Measurements from ENCODE around the gene APEX1. TPM values are rescaled to one million over a fixed set of nuclear protein-coding genes. Genes with fewer than 3 reads are reported as not detected.

The APEX1 gene
- polyA plus RNA-seq: 143 TPM

DNA sequence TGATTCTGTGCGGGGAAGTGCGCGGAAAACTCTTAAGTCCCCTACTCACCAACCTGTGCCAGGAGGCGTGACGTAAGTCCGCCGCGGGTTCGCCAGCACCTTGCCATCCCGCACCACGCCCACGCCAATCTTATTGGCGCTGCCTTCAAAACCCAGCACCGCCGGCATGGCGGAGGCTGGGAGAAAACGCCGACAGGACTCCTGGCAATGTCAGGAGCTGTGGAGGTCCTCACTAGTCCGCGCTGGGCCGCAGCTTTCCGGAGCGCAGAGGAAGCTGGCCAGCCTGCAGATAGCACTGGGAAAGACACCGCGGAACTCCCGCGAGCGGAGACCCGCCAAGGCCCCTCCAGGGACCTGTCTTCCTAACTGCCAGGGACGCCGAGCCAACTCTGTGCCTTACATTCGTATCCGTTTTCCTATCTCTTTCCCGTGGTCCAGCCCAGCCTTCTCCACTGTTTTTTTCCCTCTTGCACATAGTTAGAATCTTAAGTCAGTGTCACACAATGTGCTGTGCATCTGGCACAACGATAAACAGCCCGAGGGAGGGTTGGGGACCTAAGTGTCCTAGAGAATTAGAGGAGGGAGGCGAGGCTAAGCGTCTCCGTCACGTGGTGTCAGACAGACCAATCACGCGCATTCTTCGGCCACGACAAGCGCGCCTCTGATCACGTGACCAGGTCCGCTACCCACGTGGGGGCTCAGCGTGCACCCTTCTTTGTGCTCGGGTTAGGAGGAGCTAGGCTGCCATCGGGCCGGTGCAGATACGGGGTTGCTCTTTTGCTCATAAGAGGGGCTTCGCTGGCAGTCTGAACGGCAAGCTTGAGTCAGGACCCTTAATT is at the start of gene APEX1, which contains the start of gene OSGEP:
APEX1 (plus strand) TSS at position 711 of the 839 bp plus-strand sequence. CDS start 420 bp downstream, outside the sequence.
OSGEP (minus strand) TSS at position 297 of the 839 bp plus-strand sequence; CDS start at position 168, 129 bp downstream.
- Mint-ChIP-seq H3K9me3 (no peaks in the 10 kb centered on the region), H3K4me1 (peaks cover 0 to 27% (median 10%) of the 10 kb centered on the region in 3 donors), H3K36me3 (peaks cover 4% of the 10 kb centered on the region), H3K4me3 (no peak within 1 kb of the TSS), H3K27me3 (no peaks in the 10 kb centered on the region), H3K27ac (no peak within 1 kb of the TSS)

DNA sequence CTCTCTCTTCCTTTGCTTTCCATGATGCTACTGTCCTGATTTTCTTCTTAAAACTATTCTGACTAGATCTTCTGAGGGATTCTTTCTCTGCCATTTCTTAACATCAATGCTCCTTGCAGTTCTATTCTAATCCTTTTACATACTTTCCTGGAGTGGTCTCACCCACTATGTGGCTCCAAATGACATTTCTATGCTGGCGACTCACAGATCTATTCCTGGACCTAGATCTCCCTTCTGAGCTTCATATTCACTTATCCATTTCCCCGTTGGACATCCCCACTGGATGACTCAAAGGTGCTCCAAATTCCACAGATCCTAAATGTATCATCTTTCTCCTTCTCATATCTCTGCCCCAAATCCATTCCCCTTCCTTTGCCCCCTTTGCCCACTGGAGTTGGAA is 45.8 kb upstream of the APEX1 start:
- Mint-ChIP-seq H3K9me3 (no peaks in the 10 kb centered on the region), H3K27me3 (no peaks in the 10 kb centered on the region), H3K4me1 (peaks cover 25 to 46% (median 31%) of the 10 kb centered on the region in 3 donors), H3K36me3 (peaks cover 4% of the 10 kb centered on the region), H3K27ac (peak overlapping the region; percentile 5 to 25 (median 8)), H3K4me3 (peak overlapping the region in 1 of 4 donors; percentile 30)

DNA sequence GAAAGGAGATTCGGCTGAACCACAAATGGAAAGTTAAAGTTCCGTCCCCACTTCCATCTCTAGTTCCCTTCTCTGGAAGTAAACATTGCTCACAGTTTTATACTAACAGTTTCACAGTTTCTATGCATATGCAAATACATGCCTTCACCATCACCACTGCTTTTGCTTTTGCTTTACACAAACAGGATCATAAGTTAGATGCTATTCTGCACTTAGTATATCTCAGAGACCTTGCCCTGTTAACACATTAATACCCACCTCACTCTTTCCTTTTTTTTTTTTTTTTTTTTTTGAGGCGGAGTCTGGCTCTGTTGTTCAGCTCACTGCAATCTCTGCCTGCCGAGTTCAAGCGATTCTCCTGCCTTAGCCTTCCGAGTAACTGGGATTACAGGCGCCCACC is 42.6 kb upstream of the APEX1 start:
- no peaks in the 10 kb centered on the region for H3K9me3 Mint-ChIP-seq
- H3K36me3 Mint-ChIP-seq: peaks cover 4% of the 10 kb centered on the region
- peak overlapping the region; percentile 95 to 99 (median 98) for H3K4me3 Mint-ChIP-seq
- H3K27ac Mint-ChIP-seq: peak overlapping the region; percentile 69 to 97 (median 96)
- no peaks in the 10 kb centered on the region for H3K27me3 Mint-ChIP-seq
- peaks cover 26 to 45% (median 33%) of the 10 kb centered on the region in 3 donors for H3K4me1 Mint-ChIP-seq

DNA sequence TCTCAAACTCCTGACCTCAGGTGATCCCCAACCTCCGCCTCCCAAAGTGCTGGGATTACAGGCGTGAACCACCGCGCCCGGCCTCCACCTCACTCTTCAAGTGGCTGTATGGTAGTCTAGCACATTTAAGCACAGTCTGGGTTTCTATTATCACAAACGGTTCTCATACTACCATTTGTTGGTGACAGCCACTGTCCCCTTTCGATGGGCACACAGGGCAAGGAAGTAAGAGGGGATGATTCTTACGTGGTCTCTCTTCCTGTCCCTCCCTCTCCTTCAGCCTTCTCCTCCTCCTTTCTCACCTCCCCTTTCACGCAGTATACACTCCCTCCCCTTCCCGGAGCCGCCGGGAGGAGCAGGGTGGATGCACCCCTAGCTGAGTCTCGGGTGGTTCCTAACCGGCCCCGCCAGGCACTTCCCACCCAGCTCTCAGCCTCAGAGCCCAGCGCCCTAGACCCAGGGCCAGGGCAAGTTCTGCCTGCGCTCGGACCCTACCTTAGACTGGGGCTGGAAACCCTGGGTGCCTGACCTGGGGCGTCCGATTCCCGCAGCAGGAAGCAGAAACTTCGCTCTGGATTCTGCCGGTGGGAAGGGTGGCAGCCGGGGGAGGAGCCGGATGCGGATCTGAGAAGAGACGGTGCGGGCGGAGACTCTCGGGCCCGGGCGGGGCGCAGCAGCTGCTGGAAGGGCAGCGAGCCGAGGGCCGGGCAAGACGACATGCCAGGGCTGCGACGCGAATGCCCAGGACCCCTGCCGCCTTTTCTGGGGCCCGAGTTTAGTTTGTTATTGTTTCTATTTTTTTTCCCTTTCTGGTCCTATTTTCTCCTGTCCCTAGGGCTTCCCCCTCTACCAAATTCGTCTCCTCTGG is 41.9 kb upstream of the APEX1 start, which contains the start of gene TEP1:
TEP1 (minus strand) TSS at position 626 of the 868 bp plus-strand sequence. CDS start 5,062 bp downstream, outside the sequence.
- peaks cover 26 to 42% (median 27%) of the 10 kb centered on the region in 3 donors for H3K4me1 Mint-ChIP-seq
- H3K4me3 Mint-ChIP-seq: peak within 1 kb of the TSS; percentile 95 to 99 (median 98)
- peak within 1 kb of the TSS; percentile 69 to 97 (median 96) for H3K27ac Mint-ChIP-seq
- H3K36me3 Mint-ChIP-seq: peaks cover 4% of the 10 kb centered on the region
- no peaks in the 10 kb centered on the region for H3K9me3 Mint-ChIP-seq
- H3K27me3 Mint-ChIP-seq: no peaks in the 10 kb centered on the region

DNA sequence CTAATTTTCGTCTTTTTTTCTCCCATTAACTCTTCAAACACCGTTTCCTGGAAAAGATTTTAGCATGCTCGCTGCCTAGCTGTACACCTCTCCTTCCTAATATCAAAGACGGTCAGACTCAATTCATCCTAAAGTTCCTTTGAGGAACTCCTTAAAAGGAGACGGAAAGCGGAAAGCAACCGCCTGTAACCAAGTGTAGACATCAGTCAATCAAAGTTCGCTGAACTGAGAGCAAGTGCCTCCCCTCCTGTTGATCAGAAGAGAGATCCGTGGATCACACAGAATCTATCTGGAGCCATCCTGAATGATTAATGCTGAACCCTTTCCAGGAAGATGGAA is 41.3 kb upstream of the APEX1 start:
- Mint-ChIP-seq H3K4me3 (peak overlapping the region; percentile 95 to 99 (median 98)), H3K4me1 (peaks cover 26 to 38% (median 27%) of the 10 kb centered on the region in 3 donors), H3K27me3 (no peaks in the 10 kb centered on the region), H3K9me3 (no peaks in the 10 kb centered on the region), H3K27ac (peak overlapping the region; percentile 69 to 97 (median 96)), H3K36me3 (peaks cover 4% of the 10 kb centered on the region)

DNA sequence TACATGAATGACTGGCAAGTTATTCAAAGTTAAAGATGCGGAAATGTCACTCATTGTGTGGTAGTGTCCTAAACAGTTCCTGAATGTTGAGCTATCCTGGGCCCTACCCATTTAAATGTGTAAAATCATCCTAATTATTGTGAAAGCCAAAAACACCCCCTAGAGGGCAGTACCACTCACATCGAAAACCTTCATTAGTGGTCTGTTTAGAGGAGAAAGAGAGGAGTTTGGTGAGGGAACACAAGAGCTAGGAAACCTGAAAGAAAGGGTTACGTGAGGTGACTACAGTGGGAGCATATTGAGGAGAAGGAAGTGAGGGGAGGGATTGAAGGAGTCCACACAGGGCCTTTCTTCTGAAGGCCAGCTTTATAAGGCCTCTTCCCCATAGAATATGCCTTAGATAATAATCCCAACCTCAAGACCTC is 39.2 kb upstream of the APEX1 start:
- Mint-ChIP-seq H3K9me3 (no peaks in the 10 kb centered on the region), H3K36me3 (peaks cover 4% of the 10 kb centered on the region), H3K4me3 (peak overlapping the region in 3 of 4 donors; percentile 13 to 31 (median 28)), H3K27ac (peak overlapping the region; percentile 1 to 82 (median 68)), H3K27me3 (no peaks in the 10 kb centered on the region), H3K4me1 (peaks cover 19 to 32% (median 25%) of the 10 kb centered on the region in 3 donors)

DNA sequence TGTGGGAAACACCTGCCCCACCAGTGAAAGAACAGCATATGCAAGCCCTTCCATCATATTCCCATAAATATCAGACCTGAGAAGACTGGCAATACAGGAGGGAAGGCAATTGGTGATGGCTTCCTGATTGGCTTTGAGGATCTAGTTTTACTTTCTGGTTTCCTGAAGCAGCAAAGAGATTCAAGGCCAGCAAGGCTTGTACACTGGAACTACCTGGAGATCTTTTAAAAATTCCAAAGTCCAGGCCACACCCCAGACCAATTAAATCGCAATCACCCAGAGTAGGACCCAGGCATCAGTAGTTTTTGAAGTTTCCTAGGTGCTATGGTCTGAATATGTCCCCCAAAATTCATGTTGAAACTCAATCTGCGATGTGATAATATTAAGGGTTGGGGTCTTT is 38.8 kb upstream of the APEX1 start:
- Mint-ChIP-seq H3K9me3 (no peaks in the 10 kb centered on the region), H3K27me3 (no peaks in the 10 kb centered on the region), H3K36me3 (peaks cover under 1% of the 10 kb centered on the region), H3K4me1 (peaks cover 16 to 29% (median 21%) of the 10 kb centered on the region in 3 donors), H3K27ac (peak overlapping the region; percentile 1 to 82 (median 68)), H3K4me3 (no peak overlapping the region)

DNA sequence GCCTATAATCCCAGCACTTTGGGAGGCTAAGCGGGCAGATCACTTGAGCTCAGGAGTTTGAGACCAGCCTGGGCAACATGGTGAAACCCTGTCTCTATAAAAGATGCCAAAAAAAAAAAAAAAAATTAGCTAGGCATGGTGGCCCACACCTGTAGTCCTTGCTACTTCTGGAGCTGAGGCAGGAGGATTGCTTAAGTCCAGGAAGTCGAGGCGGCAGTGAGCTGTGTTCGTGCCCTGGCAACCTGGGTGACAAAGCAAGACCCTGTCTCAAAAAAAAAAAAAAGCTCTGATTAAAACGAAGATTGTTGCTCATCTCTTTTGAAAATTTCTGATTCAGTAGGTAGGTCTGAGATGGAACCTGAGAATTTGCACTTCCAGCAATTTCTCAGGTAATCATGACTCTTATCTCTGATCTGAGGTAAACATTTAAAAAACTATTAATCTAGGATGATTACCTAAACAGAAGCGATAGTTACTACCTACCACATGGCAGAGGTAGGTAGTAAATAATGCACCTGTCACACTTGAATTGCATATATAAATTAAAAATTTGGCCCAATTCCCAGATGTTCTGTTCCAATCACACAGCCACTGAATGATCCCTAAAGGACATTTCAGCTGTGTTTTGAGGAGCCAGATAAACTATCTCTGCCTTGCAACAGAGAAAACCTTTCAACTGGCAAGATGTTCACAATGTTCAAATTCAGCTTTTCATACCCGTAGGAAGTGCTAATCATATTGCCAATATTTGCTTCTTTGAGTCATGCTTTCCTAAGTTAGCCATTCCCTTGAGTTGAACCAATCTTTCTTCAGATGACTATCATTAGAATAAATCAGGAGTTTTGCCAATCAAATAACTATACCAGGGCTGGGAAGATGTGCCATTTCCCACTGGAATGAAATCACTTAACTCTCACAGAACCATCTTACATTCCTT is 37.5 kb upstream of the APEX1 start:
- no peaks in the 10 kb centered on the region for H3K9me3 Mint-ChIP-seq
- peaks cover 8 to 21% (median 13%) of the 10 kb centered on the region in 3 donors for H3K4me1 Mint-ChIP-seq
- no peaks in the 10 kb centered on the region for H3K36me3 Mint-ChIP-seq
- peak overlapping the region in 1 of 4 donors; percentile 27 for H3K4me3 Mint-ChIP-seq
- H3K27me3 Mint-ChIP-seq: no peaks in the 10 kb centered on the region
- no peak overlapping the region for H3K27ac Mint-ChIP-seq

DNA sequence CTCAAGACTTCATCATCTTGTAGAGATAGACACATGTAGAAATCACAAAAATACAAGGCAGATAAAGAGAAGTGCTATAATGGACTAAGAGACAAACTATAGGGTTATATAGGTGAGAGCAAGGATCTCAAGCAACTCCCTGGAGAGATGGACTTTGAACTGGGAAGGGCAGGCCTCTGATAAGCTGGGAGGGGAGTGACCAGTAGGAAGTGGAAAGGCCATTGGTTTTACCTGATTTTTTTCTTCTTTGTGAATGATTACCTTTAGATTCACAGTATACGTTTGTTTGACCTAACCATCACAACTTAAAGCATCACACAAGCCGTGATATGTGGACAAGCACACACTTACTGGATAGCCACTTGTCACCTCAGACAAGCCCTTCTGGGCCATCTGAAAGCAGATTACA is 36.5 kb upstream of the APEX1 start:
- H3K27ac Mint-ChIP-seq: no peak overlapping the region
- no peak overlapping the region for H3K4me3 Mint-ChIP-seq
- H3K4me1 Mint-ChIP-seq: peaks cover 8 to 21% (median 13%) of the 10 kb centered on the region in 3 donors
- H3K9me3 Mint-ChIP-seq: no peaks in the 10 kb centered on the region
- H3K27me3 Mint-ChIP-seq: no peaks in the 10 kb centered on the region
- H3K36me3 Mint-ChIP-seq: no peaks in the 10 kb centered on the region

DNA sequence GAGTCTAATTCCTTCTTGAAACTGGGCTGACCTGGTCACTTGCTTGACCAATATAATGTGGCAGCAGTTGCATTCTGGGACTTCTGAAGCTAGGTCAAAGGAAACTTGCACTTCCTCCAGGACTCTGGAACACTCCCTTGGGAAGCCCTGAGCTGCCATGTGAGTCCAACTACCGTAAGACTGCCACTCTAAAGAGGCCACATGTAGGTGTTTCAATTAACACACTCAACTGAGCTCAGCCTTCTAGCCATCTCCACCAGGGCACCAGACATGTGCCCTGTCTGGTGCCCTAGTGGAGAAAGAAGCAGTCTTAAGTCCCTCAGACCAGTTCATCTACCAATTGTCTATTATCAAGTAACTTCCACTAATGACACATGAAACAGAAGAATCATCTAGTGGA is 35.6 kb upstream of the APEX1 start:
- Mint-ChIP-seq H3K27ac (no peak overlapping the region), H3K4me3 (no peak overlapping the region), H3K9me3 (no peaks in the 10 kb centered on the region)

DNA sequence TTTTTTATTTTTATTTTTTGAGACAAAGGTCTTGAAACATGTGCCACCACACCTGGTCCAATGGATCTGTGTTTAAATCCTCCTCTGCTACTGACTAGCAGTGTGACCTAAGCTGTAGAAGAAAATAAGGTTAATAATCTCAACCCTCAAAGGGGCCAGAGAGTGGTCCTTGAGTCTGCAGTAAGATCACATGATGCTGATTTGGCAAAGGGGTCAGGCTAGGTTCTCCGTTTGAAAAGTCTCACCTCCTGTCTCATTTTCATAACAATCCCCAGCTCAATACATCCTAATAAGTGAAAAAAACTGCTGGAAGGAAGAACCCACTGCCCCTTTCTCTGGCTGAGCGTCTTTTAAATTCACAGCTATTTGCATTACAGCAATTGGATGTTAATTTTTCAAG is 33.8 kb upstream of the APEX1 start:
- peaks cover 2 to 9% (median 9%) of the 10 kb centered on the region in 3 donors for H3K4me1 Mint-ChIP-seq
- no peaks in the 10 kb centered on the region for H3K36me3 Mint-ChIP-seq
- no peak overlapping the region for H3K4me3 Mint-ChIP-seq
- no peak overlapping the region for H3K27ac Mint-ChIP-seq
- no peaks in the 10 kb centered on the region for H3K27me3 Mint-ChIP-seq
- H3K9me3 Mint-ChIP-seq: no peaks in the 10 kb centered on the region

More for the DNA sequence above, 35.6 kb upstream of the APEX1 start:
- H3K27me3 Mint-ChIP-seq: no peaks in the 10 kb centered on the region
- peaks cover 8 to 12% (median 8%) of the 10 kb centered on the region in 3 donors for H3K4me1 Mint-ChIP-seq
- H3K36me3 Mint-ChIP-seq: no peaks in the 10 kb centered on the region

DNA sequence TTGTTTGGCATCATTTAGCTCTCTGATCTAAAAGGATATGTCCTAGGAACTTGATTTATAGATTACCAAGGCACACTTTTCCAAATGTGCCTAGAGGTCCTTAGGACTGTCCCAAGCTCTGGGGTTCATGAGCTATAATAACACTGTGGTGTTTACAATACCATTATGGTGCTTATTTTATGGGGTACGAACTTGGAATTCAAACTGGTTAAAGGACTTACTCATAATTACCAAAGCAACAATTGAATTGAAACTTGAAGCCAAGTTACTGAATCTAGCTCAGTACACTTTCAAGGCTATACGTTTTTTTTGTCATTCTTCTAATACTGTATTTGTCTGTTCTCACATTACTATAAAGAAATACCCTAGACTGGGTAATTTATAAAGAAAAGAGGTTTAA is 32.1 kb upstream of the APEX1 start:
- Mint-ChIP-seq H3K36me3 (no peaks in the 10 kb centered on the region), H3K4me1 (peaks cover 9 to 17% (median 16%) of the 10 kb centered on the region in 3 donors), H3K27ac (peak overlapping the region in 1 of 3 donors; percentile 35), H3K4me3 (no peak overlapping the region), H3K9me3 (no peaks in the 10 kb centered on the region), H3K27me3 (no peaks in the 10 kb centered on the region)

DNA sequence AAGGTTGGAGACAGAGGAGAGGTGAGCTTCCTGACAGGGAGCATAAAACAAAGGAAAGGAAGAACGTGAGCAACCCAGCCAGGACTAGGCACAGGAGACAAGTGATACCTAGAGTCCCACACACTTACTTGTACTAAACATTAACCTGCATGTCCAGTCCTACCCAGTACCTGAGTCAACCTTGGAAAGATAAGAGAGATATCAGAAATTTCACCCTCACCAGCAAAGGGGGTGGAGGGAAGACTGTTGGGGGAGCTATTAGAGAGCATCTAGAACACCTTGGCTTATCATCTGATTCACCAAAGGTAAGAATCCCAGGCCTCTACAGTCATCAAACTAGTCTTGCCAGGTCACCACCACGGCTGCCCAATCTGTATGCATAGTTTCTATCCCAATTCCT is 30.2 kb upstream of the APEX1 start:
- H3K27ac Mint-ChIP-seq: peak overlapping the region in 1 of 3 donors; percentile 12
- no peaks in the 10 kb centered on the region for H3K9me3 Mint-ChIP-seq
- H3K4me1 Mint-ChIP-seq: peaks cover 20 to 30% (median 28%) of the 10 kb centered on the region in 3 donors
- H3K4me3 Mint-ChIP-seq: no peak overlapping the region
- no peaks in the 10 kb centered on the region for H3K27me3 Mint-ChIP-seq
- no peaks in the 10 kb centered on the region for H3K36me3 Mint-ChIP-seq
